ENCODE results near the gene ZNF236.

Gene ZNF236

GRCh38 chr18:76972846-76973519, 150.6 kb downstream of the ZNF236 start:
- peak; percentile 47 for DNase-seq (ENCODE audit: low spot score)

- DNase-seq (ENCODE audit: low spot score): no peak
These were observed 151.3 kb downstream of the ZNF236 start for GRCh38 chr18:76973520-76974266.

- DNase-seq (ENCODE audit: low spot score): no peak
These were observed 152.0 kb downstream of the ZNF236 start for GRCh38 chr18:76974386-76974785.

GRCh38 chr18:76975577-76976110, 153.3 kb downstream of the ZNF236 start:
- no peak for DNase-seq (ENCODE audit: low spot score)

GRCh38 chr18:76977108-76977621, 154.8 kb downstream of the ZNF236 start:
- DNase-seq (ENCODE audit: low spot score): no peak

- DNase-seq (ENCODE audit: low spot score): no peak
These were observed 155.4 kb downstream of the ZNF236 start for GRCh38 chr18:76977684-76978232.

GRCh38 chr18:76978616-76979015, 156.3 kb downstream of the ZNF236 start:
- DNase-seq (ENCODE audit: low spot score): no peak

- DNase-seq (ENCODE audit: low spot score): no peak
These were observed 156.9 kb downstream of the ZNF236 start for GRCh38 chr18:76979111-76979751.

GRCh38 chr18:76979906-76980305, 157.5 kb downstream of the ZNF236 start:
- DNase-seq (ENCODE audit: low spot score): no peak

GRCh38 chr18:76980663-76981395, 158.5 kb downstream of the ZNF236 start:
- DNase-seq (ENCODE audit: low spot score): no peak

GRCh38 chr18:76981396-76981968, 159.1 kb downstream of the ZNF236 start:
- no peak for DNase-seq (ENCODE audit: low spot score)

GRCh38 chr18:76982038-76982437, 159.7 kb downstream of the ZNF236 start:
- DNase-seq (ENCODE audit: low spot score): no peak

GRCh38 chr18:76982841-76983583, 160.7 kb downstream of the ZNF236 start:
- DNase-seq (ENCODE audit: low spot score): peak; percentile 74

- DNase-seq (ENCODE audit: low spot score): no peak
These were observed 161.3 kb downstream of the ZNF236 start for GRCh38 chr18:76983613-76984051.

- no peak for DNase-seq (ENCODE audit: low spot score)
These were observed 162.1 kb downstream of the ZNF236 start for GRCh38 chr18:76984193-76985155.

GRCh38 chr18:76985156-76985950, 163.0 kb downstream of the ZNF236 start:
- no peak for DNase-seq (ENCODE audit: low spot score)

- DNase-seq (ENCODE audit: low spot score): no peak
These were observed 163.5 kb downstream of the ZNF236 start for GRCh38 chr18:76985951-76986236.

- no peak for DNase-seq (ENCODE audit: low spot score)
These were observed 164.0 kb downstream of the ZNF236 start for GRCh38 chr18:76986406-76986805.

All from cerebellar cortex (tissue), 1 donor.